HEK293 (cell line): ENCODE results near the gene OR2L13.
"Not testable (repeated sequence)": the region's sequence is repeated elsewhere in the genome, so short reads cannot be mapped to it uniquely, and the experiment has no call there.

Source experiments
- CTCF ChIA-PET: fragments of 350-600 bp; formaldehyde crosslinking; extraction: SDS; loops from one replicate; lab custom pipeline; 2021; ENCODE audit warnings: antibody characterized with exemption; lab: Yijun Ruan, JAX
- POLR2A ChIA-PET: fragments of 300-600 bp; formaldehyde crosslinking; extraction: SDS; loops from one replicate; lab custom pipeline; 2020; ENCODE audit warnings: antibody characterized with exemption, inconsistent platforms; lab: Yijun Ruan, JAX
- H3K27ac ChIP-seq: fragments of 200-500 bp; sonication (Bioruptor generic); 2 replicates; pipeline ENCODE4 v1.5.1; 2014; ENCODE audit warnings: low read depth, low read length, control low read depth, inconsistent platforms; ENCODE audit errors: extremely low read depth
- H3K36me3 ChIP-seq, 2 experiments: fragments of 200-500 bp in 1 of 2; sonication (Bioruptor generic) in 1 of 2; 1 replicate in 1 of 2; 2 replicates in 1 of 2; pipeline ENCODE4 v1.5.1; 2014 to 2017; ENCODE audit warnings: inconsistent platforms in 2 of 2, low read length in 2 of 2; ENCODE audit not compliant: control insufficient read depth in 2 of 2, insufficient read depth in 1 of 2
- H3K4me1 ChIP-seq: fragments of 200-500 bp; sonication (Bioruptor generic); 2 replicates; pipeline ENCODE4 v1.5.1; 2014; ENCODE audit warnings: mild to moderate bottlenecking, low read length, inconsistent platforms; ENCODE audit not compliant: control insufficient read depth, insufficient read depth
- H3K4me3 ChIP-seq: 2 replicates; pipeline ENCODE4 v1.5.1; 2011; ENCODE audit warnings: low read depth, mild to moderate bottlenecking, control low read depth, low read length, moderate library complexity
- H3K9me3 ChIP-seq: fragments of 200-500 bp; sonication (Bioruptor generic); 2 replicates; pipeline ENCODE4 v1.5.1; 2014; ENCODE audit warnings: low read depth, low read length, inconsistent platforms; ENCODE audit not compliant: control insufficient read depth, insufficient read depth
- BCL11A ChIP-seq: fragments of 450-650 bp; formaldehyde crosslinking; IDR thresholded peaks from 2 replicates; pipeline ENCODE4 v1.5.1; 2016; ENCODE audit warnings: low read depth, missing biosample characterization, missing genetic modification characterization
- GLI4 ChIP-seq: fragments of 450-650 bp; formaldehyde crosslinking; IDR thresholded peaks from 2 replicates; pipeline ENCODE4 v1.5.1; 2016; ENCODE audit warnings: missing biosample characterization, missing genetic modification characterization
- HIC1 ChIP-seq: fragments of 450-650 bp; formaldehyde crosslinking; IDR thresholded peaks from 2 replicates; pipeline ENCODE4 v1.5.1; 2016; ENCODE audit warnings: missing biosample characterization, missing genetic modification characterization
- KLF1 ChIP-seq: fragments of 450-650 bp; formaldehyde crosslinking; IDR thresholded peaks from 2 replicates; pipeline ENCODE4 v1.5.1; 2016; ENCODE audit warnings: missing biosample characterization, missing genetic modification characterization
- KLF10 ChIP-seq: fragments of 450-650 bp; IDR thresholded peaks from 2 replicates; pipeline ENCODE4 v1.5.1; 2018; ENCODE audit warnings: missing biosample characterization, mild to moderate bottlenecking, missing genetic modification characterization
- OVOL3 ChIP-seq: fragments of 450-650 bp; formaldehyde crosslinking; IDR thresholded peaks from 2 replicates; pipeline ENCODE4 v1.5.1; 2016; ENCODE audit warnings: missing biosample characterization, missing genetic modification characterization
- REST ChIP-seq: fragments of 450-650 bp; formaldehyde crosslinking; IDR thresholded peaks from 2 replicates; pipeline ENCODE4 v1.5.1; 2016; ENCODE audit warnings: missing biosample characterization, missing genetic modification characterization
- ZBTB44 ChIP-seq: fragments of 450-650 bp; IDR thresholded peaks from 2 replicates; pipeline ENCODE4 v1.5.1; 2018; ENCODE audit warnings: missing biosample characterization, mild to moderate bottlenecking, missing genetic modification characterization
- ZBTB6 ChIP-seq: fragments of 450-650 bp; formaldehyde crosslinking; IDR thresholded peaks from 2 replicates; pipeline ENCODE4 v1.5.1; 2017; ENCODE audit warnings: missing biosample characterization, missing genetic modification characterization
- ZFHX2 ChIP-seq: fragments of 450-650 bp; formaldehyde crosslinking; conservative IDR thresholded peaks from 2 replicates; pipeline ENCODE4 v1.5.1; 2016; ENCODE audit warnings: missing biosample characterization, missing genetic modification characterization
- ZNF140 ChIP-seq: fragments of 450-650 bp; formaldehyde crosslinking; IDR thresholded peaks from 2 replicates; pipeline ENCODE4 v1.5.1; 2016; ENCODE audit warnings: missing biosample characterization, missing genetic modification characterization
- ZNF2 ChIP-seq: fragments of 450-650 bp; formaldehyde crosslinking; IDR thresholded peaks from 2 replicates; pipeline ENCODE4 v1.5.1; 2016; ENCODE audit warnings: missing biosample characterization, missing genetic modification characterization
- ZNF433 ChIP-seq: fragments of 450-650 bp; formaldehyde crosslinking; IDR thresholded peaks from 2 replicates; pipeline ENCODE4 v1.5.1; 2016; ENCODE audit warnings: missing biosample characterization, missing genetic modification characterization, low read depth
- ZNF664 ChIP-seq: fragments of 450-650 bp; formaldehyde crosslinking; IDR thresholded peaks from 2 replicates; pipeline ENCODE4 v1.5.1; 2016; ENCODE audit warnings: missing biosample characterization, missing genetic modification characterization
- ZNF704 ChIP-seq: fragments of 450-650 bp; formaldehyde crosslinking; IDR thresholded peaks from 2 replicates; pipeline ENCODE4 v1.5.1; 2016; ENCODE audit warnings: missing biosample characterization, missing genetic modification characterization
- ZNF777 ChIP-seq: fragments of 450-650 bp; formaldehyde crosslinking; IDR thresholded peaks from 2 replicates; pipeline ENCODE4 v1.5.1; 2017; ENCODE audit warnings: missing biosample characterization, missing genetic modification characterization, borderline replicate concordance
- ZNF837 ChIP-seq: fragments of 450-650 bp; formaldehyde crosslinking; IDR thresholded peaks from 2 replicates; pipeline ENCODE4 v1.5.1; 2016; ENCODE audit warnings: missing biosample characterization, missing genetic modification characterization

OR2L13 gene

GRCh38 chr1:248065071-248065470 lies 29.9 kb upstream of the OR2L13 start:
- Histone ChIP-seq H3K36me3 (no peaks in the 10 kb centered on the region), H3K27ac (no peak overlapping the region), H3K4me1 (no peaks in the 10 kb centered on the region), H3K4me3 (no peak overlapping the region), H3K9me3 (no peaks in the 10 kb centered on the region)
- TF ChIP-seq OVOL3 (no peak), GLI4 (tag by site-specific recombination) (no peak), ZFHX2 (tag by site-specific recombination) (no peak), ZNF704 (tag by site-specific recombination) (no peak), ZNF2 (no peak), KLF1 (tag by site-specific recombination) (no peak), ZBTB6 (no peak), BCL11A (tag by site-specific recombination) (no peak), ZNF433 (no peak)
- POLR2A ChIA-PET = no interaction called here
- CTCF ChIA-PET = no interaction called here

- POLR2A ChIA-PET = no interaction called here
- Histone ChIP-seq H3K27ac (no peak overlapping the region), H3K9me3 (no peaks in the 10 kb centered on the region), H3K4me3 (no peak overlapping the region), H3K36me3 (no peaks in the 10 kb centered on the region), H3K4me1 (no peaks in the 10 kb centered on the region)
- TF ChIP-seq ZNF837 (tag by site-specific recombination) = no peak
- no peak for TF ChIP-seq KLF10
- TF ChIP-seq ZNF664 (tag by site-specific recombination) = no peak
- no peak for TF ChIP-seq REST
- no peak for TF ChIP-seq ZNF777 (tag by site-specific recombination)
- CTCF ChIA-PET = no interaction called here
Measured at GRCh38 chr1:248065604-248066003, 29.4 kb upstream of the OR2L13 start.

GRCh38 chr1:248083864-248084263 lies 11.1 kb upstream of the OR2L13 start:
- H3K4me1 ChIP-seq, CTCF ChIA-PET, H3K9me3 ChIP-seq, POLR2A ChIA-PET, H3K27ac ChIP-seq, H3K36me3 ChIP-seq, H3K4me3 ChIP-seq: not testable (repeated sequence)

- Histone ChIP-seq H3K9me3 (no peaks in the 10 kb centered on the region), H3K27ac (no peak overlapping the region), H3K36me3 (no peaks in the 10 kb centered on the region), H3K4me1 (no peaks in the 10 kb centered on the region), H3K4me3 (no peak overlapping the region)
- CTCF ChIA-PET = no interaction called here
- POLR2A ChIA-PET = no interaction called here
- TF ChIP-seq ZNF140 (tag by site-specific recombination) = no peak
- no peak for TF ChIP-seq HIC1 (tag by site-specific recombination)
- no peak for TF ChIP-seq ZBTB44
Measured at GRCh38 chr1:248098529-248098928, 3.5 kb downstream of the OR2L13 start.
